ENCODE data around the gene SAPCD1. TPM values are rescaled to one million over a fixed set of nuclear protein-coding genes. Genes with fewer than 3 reads are reported as not detected.

SAPCD1 gene
- polyA plus RNA-seq, 1 of the 3 experiments (the other 2 are of a cell fraction) = 5.9 TPM

DNA sequence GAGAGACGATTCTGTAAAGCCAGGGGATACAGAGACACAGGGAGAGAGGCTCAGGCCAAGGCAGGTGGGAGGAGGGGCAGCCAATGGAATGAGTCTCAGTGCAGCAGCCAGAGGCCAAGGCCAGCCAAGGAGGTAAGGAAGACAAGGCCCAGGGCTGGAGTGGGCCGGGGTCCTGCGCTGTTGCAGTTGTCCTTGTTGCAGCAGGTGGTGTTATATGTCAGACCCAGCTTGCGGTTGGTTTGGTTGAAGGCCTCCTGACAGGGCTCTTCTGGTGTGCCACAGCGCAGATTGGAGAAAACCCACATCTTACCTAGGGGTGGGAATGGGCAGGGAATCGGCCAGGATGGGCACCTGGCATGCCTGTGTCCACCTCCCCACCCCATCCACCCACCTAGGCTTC is 43.5 kb upstream of the SAPCD1 start:
- H3F3A ChIP-seq (replicated peaks; ENCODE audit: insufficient read depth) = peaks cover 3% of the 10 kb centered on the region
- ChIA-PET POLR2A (interaction anchor here (1.0 kb wide), 1 partner anchor 111 kb away, joined by 3 read pairs; no protein-coding TSS in a partner anchor), CTCF (interaction anchor here (0.6 to 0.9 kb wide), 2 partner anchors 11 to 71 kb away, joined by 3 to 4 read pairs; partner anchors contain the start of gene DDAH2)
- H4K20me1 ChIP-seq (ENCODE audit: insufficient read depth) = no peaks in the 10 kb centered on the region
- H3K9me3 ChIP-seq = no peaks in the 10 kb centered on the region
- no peak overlapping the region for H3K9ac ChIP-seq
- no peaks in the 10 kb centered on the region for H3K4me1 ChIP-seq (ENCODE audit: control insufficient read depth in 1 of 2, insufficient read depth in 2 of 2, low read depth in 1 of 2, low read length in 1 of 2)
- H3K36me3 ChIP-seq (replicated peaks in 1 of 2; ENCODE audit: control insufficient read depth in 1 of 2, insufficient read depth in 2 of 2, low read length in 1 of 2) = no peaks in the 10 kb centered on the region
- H3K27ac ChIP-seq (ENCODE audit: low read depth in 2 of 2, low read length in 1 of 2) = no peak overlapping the region
- H2AFZ ChIP-seq (ENCODE audit: low read depth) = no peak overlapping the region
- DNase-seq = no peak
- no peak overlapping the region for H3K4me3 ChIP-seq (ENCODE audit: low read depth in 2 of 2, low read length in 1 of 2)
- H3K9me2 ChIP-seq = no peaks in the 10 kb centered on the region
- WGBS (ENCODE audit: low lambda C conversion rate) = 40% methylated on average over 2 of the region's 6 CpGs
- H3K27me3 ChIP-seq (ENCODE audit: insufficient read depth) = no peaks in the 10 kb centered on the region
- TF ChIP-seq FOXJ3 (CRISPR knock-in tag; IDR thresholded peaks at IDR 0.05) (no peak), RCOR1 (IDR thresholded peaks at IDR 0.05; ENCODE audit: low read length) (no peak), YY1 (IDR thresholded peaks at IDR 0.05; ENCODE audit: low read depth) (no peak), EZH2phosphoT487 (IDR thresholded peaks at IDR 0.05; ENCODE audit: borderline replicate concordance, low read depth) (no peak), SIN3A (IDR thresholded peaks at IDR 0.05; ENCODE audit: borderline replicate concordance, low read depth, low read length) (no peak), FOSL2 (IDR thresholded peaks at IDR 0.05; ENCODE audit: borderline replicate concordance, low read depth) (no peak), TEAD4 (IDR thresholded peaks at IDR 0.05; ENCODE audit: borderline replicate concordance, insufficient read depth) (no peak), RFX5 (IDR thresholded peaks at IDR 0.05; ENCODE audit: low read length) (no peak)
- TF ChIP-seq, protein P1, sequence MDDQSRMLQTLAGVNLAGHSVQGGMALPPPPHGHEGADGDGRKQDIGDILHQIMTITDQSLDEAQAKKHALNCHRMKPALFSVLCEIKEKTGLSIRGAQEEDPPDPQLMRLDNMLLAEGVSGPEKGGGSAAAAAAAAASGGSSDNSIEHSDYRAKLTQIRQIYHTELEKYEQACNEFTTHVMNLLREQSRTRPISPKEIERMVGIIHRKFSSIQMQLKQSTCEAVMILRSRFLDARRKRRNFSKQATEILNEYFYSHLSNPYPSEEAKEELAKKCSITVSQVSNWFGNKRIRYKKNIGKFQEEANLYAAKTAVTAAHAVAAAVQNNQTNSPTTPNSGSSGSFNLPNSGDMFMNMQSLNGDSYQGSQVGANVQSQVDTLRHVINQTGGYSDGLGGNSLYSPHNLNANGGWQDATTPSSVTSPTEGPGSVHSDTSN (IDR thresholded peaks at IDR 0.05) = no peak
- TF ChIP-seq, protein P2, sequence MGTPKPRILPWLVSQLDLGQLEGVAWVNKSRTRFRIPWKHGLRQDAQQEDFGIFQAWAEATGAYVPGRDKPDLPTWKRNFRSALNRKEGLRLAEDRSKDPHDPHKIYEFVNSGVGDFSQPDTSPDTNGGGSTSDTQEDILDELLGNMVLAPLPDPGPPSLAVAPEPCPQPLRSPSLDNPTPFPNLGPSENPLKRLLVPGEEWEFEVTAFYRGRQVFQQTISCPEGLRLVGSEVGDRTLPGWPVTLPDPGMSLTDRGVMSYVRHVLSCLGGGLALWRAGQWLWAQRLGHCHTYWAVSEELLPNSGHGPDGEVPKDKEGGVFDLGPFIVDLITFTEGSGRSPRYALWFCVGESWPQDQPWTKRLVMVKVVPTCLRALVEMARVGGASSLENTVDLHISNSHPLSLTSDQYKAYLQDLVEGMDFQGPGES (IDR thresholded peaks at IDR 0.05; ENCODE audit: low read depth, low read length) = no peak
- TF ChIP-seq, protein P3, sequence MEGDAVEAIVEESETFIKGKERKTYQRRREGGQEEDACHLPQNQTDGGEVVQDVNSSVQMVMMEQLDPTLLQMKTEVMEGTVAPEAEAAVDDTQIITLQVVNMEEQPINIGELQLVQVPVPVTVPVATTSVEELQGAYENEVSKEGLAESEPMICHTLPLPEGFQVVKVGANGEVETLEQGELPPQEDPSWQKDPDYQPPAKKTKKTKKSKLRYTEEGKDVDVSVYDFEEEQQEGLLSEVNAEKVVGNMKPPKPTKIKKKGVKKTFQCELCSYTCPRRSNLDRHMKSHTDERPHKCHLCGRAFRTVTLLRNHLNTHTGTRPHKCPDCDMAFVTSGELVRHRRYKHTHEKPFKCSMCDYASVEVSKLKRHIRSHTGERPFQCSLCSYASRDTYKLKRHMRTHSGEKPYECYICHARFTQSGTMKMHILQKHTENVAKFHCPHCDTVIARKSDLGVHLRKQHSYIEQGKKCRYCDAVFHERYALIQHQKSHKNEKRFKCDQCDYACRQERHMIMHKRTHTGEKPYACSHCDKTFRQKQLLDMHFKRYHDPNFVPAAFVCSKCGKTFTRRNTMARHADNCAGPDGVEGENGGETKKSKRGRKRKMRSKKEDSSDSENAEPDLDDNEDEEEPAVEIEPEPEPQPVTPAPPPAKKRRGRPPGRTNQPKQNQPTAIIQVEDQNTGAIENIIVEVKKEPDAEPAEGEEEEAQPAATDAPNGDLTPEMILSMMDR (IDR thresholded peaks at IDR 0.05) = no peak
- no peaks in the 10 kb centered on the region for H3K79me2 ChIP-seq (ENCODE audit: insufficient read depth)
- no peak overlapping the region for H3K4me2 ChIP-seq

DNA sequence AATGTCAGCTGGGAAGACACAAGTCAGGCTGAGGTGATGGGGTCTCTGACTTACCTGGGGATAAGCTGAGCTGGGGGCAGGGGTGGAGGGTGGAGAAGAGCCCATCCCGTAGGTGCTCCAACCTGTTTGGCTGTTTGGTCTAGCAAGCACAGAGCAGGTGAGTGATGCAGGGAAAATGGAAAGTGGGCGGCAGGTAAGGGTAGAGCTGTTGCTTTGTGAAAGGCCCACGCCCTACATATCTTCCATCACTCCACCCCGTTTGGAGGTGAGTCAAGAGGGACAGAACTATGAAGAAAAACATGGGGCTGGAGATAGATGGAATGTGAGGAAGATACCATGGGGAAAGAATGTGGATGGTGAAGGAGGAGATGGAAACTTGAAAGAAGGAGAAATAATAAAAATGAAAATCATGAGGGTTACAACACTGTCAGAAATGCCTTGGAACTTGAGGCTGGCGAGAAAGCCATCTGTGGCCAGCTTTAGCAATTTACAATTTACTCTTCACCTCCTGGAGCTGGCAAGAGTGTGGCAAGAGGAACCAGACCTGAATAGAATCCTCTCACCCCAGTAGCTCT is 42.2 kb upstream of the SAPCD1 start:
- no peak for DNase-seq
- Histone ChIP-seq H3F3A (replicated peaks; ENCODE audit: insufficient read depth) (peaks cover 3% of the 10 kb centered on the region), H3K4me1 (ENCODE audit: control insufficient read depth in 1 of 2, insufficient read depth in 2 of 2, low read depth in 1 of 2, low read length in 1 of 2) (no peaks in the 10 kb centered on the region), H3K79me2 (ENCODE audit: insufficient read depth) (no peaks in the 10 kb centered on the region), H3K27ac (ENCODE audit: low read depth in 2 of 2, low read length in 1 of 2) (no peak overlapping the region), H3K9me2 (no peaks in the 10 kb centered on the region), H3K9ac (no peak overlapping the region), H3K36me3 (replicated peaks in 1 of 2; ENCODE audit: control insufficient read depth in 1 of 2, insufficient read depth in 2 of 2, low read length in 1 of 2) (no peaks in the 10 kb centered on the region), H4K20me1 (ENCODE audit: insufficient read depth) (no peaks in the 10 kb centered on the region), H2AFZ (ENCODE audit: low read depth) (no peak overlapping the region), H3K4me2 (no peak overlapping the region), H3K4me3 (ENCODE audit: low read depth in 2 of 2, low read length in 1 of 2) (no peak overlapping the region), H3K27me3 (ENCODE audit: insufficient read depth) (no peaks in the 10 kb centered on the region), H3K9me3 (no peaks in the 10 kb centered on the region)
- ChIA-PET CTCF (interaction anchor here (1.0 kb wide), 1 partner anchor 9 kb away, joined by 4 read pairs; no protein-coding TSS in a partner anchor), POLR2A (no interaction called here)
- TF ChIP-seq, protein P4, sequence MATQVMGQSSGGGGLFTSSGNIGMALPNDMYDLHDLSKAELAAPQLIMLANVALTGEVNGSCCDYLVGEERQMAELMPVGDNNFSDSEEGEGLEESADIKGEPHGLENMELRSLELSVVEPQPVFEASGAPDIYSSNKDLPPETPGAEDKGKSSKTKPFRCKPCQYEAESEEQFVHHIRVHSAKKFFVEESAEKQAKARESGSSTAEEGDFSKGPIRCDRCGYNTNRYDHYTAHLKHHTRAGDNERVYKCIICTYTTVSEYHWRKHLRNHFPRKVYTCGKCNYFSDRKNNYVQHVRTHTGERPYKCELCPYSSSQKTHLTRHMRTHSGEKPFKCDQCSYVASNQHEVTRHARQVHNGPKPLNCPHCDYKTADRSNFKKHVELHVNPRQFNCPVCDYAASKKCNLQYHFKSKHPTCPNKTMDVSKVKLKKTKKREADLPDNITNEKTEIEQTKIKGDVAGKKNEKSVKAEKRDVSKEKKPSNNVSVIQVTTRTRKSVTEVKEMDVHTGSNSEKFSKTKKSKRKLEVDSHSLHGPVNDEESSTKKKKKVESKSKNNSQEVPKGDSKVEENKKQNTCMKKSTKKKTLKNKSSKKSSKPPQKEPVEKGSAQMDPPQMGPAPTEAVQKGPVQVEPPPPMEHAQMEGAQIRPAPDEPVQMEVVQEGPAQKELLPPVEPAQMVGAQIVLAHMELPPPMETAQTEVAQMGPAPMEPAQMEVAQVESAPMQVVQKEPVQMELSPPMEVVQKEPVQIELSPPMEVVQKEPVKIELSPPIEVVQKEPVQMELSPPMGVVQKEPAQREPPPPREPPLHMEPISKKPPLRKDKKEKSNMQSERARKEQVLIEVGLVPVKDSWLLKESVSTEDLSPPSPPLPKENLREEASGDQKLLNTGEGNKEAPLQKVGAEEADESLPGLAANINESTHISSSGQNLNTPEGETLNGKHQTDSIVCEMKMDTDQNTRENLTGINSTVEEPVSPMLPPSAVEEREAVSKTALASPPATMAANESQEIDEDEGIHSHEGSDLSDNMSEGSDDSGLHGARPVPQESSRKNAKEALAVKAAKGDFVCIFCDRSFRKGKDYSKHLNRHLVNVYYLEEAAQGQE (IDR thresholded peaks at IDR 0.05; ENCODE audit: low read depth, low read length) = no peak
- TF ChIP-seq MXI1 (IDR thresholded peaks at IDR 0.05; ENCODE audit: low read depth, low read length) = no peak
- no peak for TF ChIP-seq RAD21 (IDR thresholded peaks at IDR 0.05; ENCODE audit: low read length)
- no peak for TF ChIP-seq GATA2 (CRISPR knock-in tag; IDR thresholded peaks at IDR 0.05)
- TF ChIP-seq TCF12 (IDR thresholded peaks at IDR 0.05) = no peak
- TF ChIP-seq, protein P1 (IDR thresholded peaks at IDR 0.05) = no peak
- no peak for TF ChIP-seq JUND (IDR thresholded peaks at IDR 0.05)
- TF ChIP-seq TEAD4 (IDR thresholded peaks at IDR 0.05; ENCODE audit: borderline replicate concordance, insufficient read depth) = no peak
- TF ChIP-seq TAF1 (IDR thresholded peaks at IDR 0.05; ENCODE audit: borderline replicate concordance, low read depth, low read length) = no peak
- 67% methylated on average over 5 of the region's 5 CpGs for WGBS (ENCODE audit: low lambda C conversion rate)
